Testis (tissue), 3 donors: ENCODE results near the gene KCP. TPM values are rescaled to one million over a fixed set of nuclear protein-coding genes. Genes with fewer than 3 reads are reported as not detected.

Experiments
- DNase-seq: peaks from one replicate; pipeline ENCODE4 v3.0.0-alpha.2; 2019
- H3K27ac ChIP-seq, 2 donors: fragments of 200-600 bp; sonication (generic); one replicate each; pipeline ENCODE4 v1.5.1; 2019
- H3K27me3 ChIP-seq: fragments of 200-600 bp; sonication (generic); one replicate; pipeline ENCODE4 v1.5.1; 2019
- H3K36me3 ChIP-seq: fragments of 200-600 bp; sonication (generic); one replicate; pipeline ENCODE4 v1.5.1; 2017; ENCODE audit warnings: low read depth; ENCODE audit errors: missing control alignments
- H3K4me1 ChIP-seq: fragments of 200-600 bp; sonication (generic); one replicate; pipeline ENCODE4 v1.5.1; 2019
- H3K4me3 ChIP-seq, 2 donors: fragments of 200-600 bp; sonication (generic); one replicate each; pipeline ENCODE4 v1.5.1; 2017 to 2019
- H3K9me3 ChIP-seq: fragments of 200-600 bp; sonication (generic); one replicate; pipeline ENCODE4 v1.5.1; 2017
- POLR2A ChIP-seq: fragments of 450-650 bp; IDR thresholded peaks from one replicate; pipeline ENCODE4 v1.6.1; 2017; ENCODE audit warnings: antibody characterized with exemption, mild to moderate bottlenecking, moderate library complexity
- WGBS, 2 donors: methylation state at CpG; one replicate each; pipeline ENCODE4 v1.1.5; 2018; 5-methylcytosine and 5-hydroxymethylcytosine counted together
- intact Hi-C: fragments of 100-400 bp; cut with DNase I; formaldehyde crosslinking; loops from one replicate; pipeline ENCODE4 v1.15.1; 2023; ENCODE audit warnings: low total_unique reads
- polyA plus RNA-seq: library from polyadenylated mRNA; stranded (reverse); fragments of 350-450 nt; fragmentation: Illumina TruSeq; extraction: RNeasy Lipid Tissue Mini Kit (QIAGEN cat#74804); gene quantifications from one replicate; pipeline ENCODE4 v1.2.3, GENCODE V29; 2014; ENCODE audit warnings: low read depth, low replicate concordance; ENCODE audit not compliant: insufficient read depth
- total RNA-seq, 2 donors: library from RNA; depleted of rRNA; stranded (reverse); fragments of >200 nt; gene quantifications; one replicate each; pipeline ENCODE4 v1.2.3, GENCODE V29; 2016
- TF ChIP-seq, protein P1 (sequence below), 3 experiments: fragments of 450-650 bp in 2 of 3; fragments of 200-600 bp in 1 of 3; sonication (generic) in 1 of 3; IDR thresholded peaks; one replicate each; pipeline ENCODE4 v1.5.1; 2016 to 2019; ENCODE audit warnings: antibody characterized with exemption in 3 of 3, mild to moderate bottlenecking in 2 of 3, moderate library complexity in 1 of 3

Gene KCP
- total and polyA plus RNA-seq, 3 donors from 2014 or later = 0.68 to 1.4 (median 1.2) TPM

GRCh38 chr7:128954150-128954549 is 43.6 kb upstream of the KCP start:
- Histone ChIP-seq H3K27ac (no peak overlapping the region), H3K4me1 (no peaks in the 10 kb centered on the region), H3K4me3 (no peak overlapping the region), H3K27me3 (no peaks in the 10 kb centered on the region), H3K9me3 (no peaks in the 10 kb centered on the region), H3K36me3 (no peaks in the 10 kb centered on the region)
- 82 to 87% methylated on average over 2 of the region's 2 CpGs for WGBS, 2 donors
- intact Hi-C loops = no loop called here
- TF ChIP-seq POLR2A = no peak
- TF ChIP-seq, protein P1, sequence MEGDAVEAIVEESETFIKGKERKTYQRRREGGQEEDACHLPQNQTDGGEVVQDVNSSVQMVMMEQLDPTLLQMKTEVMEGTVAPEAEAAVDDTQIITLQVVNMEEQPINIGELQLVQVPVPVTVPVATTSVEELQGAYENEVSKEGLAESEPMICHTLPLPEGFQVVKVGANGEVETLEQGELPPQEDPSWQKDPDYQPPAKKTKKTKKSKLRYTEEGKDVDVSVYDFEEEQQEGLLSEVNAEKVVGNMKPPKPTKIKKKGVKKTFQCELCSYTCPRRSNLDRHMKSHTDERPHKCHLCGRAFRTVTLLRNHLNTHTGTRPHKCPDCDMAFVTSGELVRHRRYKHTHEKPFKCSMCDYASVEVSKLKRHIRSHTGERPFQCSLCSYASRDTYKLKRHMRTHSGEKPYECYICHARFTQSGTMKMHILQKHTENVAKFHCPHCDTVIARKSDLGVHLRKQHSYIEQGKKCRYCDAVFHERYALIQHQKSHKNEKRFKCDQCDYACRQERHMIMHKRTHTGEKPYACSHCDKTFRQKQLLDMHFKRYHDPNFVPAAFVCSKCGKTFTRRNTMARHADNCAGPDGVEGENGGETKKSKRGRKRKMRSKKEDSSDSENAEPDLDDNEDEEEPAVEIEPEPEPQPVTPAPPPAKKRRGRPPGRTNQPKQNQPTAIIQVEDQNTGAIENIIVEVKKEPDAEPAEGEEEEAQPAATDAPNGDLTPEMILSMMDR (IDR thresholded peaks at IDR 0.05) = no peak
- no peak for DNase-seq

DNA sequence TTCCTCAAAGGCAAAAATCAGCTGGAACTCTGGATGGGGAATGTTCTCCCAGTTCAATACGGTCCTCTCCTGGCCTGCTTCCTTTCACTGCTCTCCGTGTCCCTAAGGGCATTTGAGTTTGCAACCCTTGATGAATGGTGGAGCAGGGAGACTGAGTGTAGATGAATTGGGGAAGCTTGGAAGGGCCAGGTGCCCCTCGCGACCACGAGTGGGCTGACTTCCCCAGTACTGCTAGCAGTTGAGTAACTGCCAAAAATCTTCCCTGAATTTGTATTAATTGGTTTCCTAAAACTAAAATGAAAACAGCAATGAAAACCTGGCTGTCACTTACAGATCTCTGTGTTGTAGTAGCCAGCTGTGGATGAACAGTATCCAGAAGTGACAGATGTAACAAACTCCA is 40.8 kb upstream of the KCP start:
- no peak for DNase-seq
- Histone ChIP-seq H3K27ac (no peak overlapping the region), H3K4me1 (no peaks in the 10 kb centered on the region), H3K36me3 (no peaks in the 10 kb centered on the region), H3K4me3 (no peak overlapping the region), H3K27me3 (no peaks in the 10 kb centered on the region), H3K9me3 (no peaks in the 10 kb centered on the region)
- intact Hi-C loops = no loop called here
- 51 to 61% methylated on average over 5 of the region's 5 CpGs for WGBS, 2 donors
- no peak for TF ChIP-seq POLR2A
- TF ChIP-seq, protein P1 (IDR thresholded peaks at IDR 0.05) = no peak

- Histone ChIP-seq H3K27me3 (no peaks in the 10 kb centered on the region), H3K36me3 (no peaks in the 10 kb centered on the region), H3K9me3 (no peaks in the 10 kb centered on the region), H3K4me1 (no peaks in the 10 kb centered on the region), H3K27ac (no peak overlapping the region), H3K4me3 (no peak overlapping the region)
- DNase-seq = no peak
- WGBS, 2 donors = 90 to 95% methylated on average over 2 to 4 of the region's 4 CpGs
- intact Hi-C loops = no loop called here
- TF ChIP-seq POLR2A = no peak
- TF ChIP-seq, protein P1 (IDR thresholded peaks at IDR 0.05) = no peak
Observed at GRCh38 chr7:128948976-128949760, 38.7 kb upstream of the KCP start.

GRCh38 chr7:128948312-128948973 is 37.9 kb upstream of the KCP start:
- Histone ChIP-seq H3K4me3 (no peak overlapping the region), H3K9me3 (no peaks in the 10 kb centered on the region), H3K36me3 (no peaks in the 10 kb centered on the region), H3K4me1 (no peaks in the 10 kb centered on the region), H3K27me3 (no peaks in the 10 kb centered on the region), H3K27ac (no peak overlapping the region)
- intact Hi-C loops = no loop called here
- no peak for DNase-seq
- 83 to 85% methylated on average over 7 to 12 of the region's 12 CpGs for WGBS, 2 donors
- TF ChIP-seq POLR2A = no peak
- TF ChIP-seq, protein P1 (IDR thresholded peaks at IDR 0.05) = no peak
